SK-N-SH (cell line): Measurements from ENCODE around the gene COL4A2. TPM values are rescaled to one million over a fixed set of nuclear protein-coding genes. Genes with fewer than 3 reads are reported as not detected.

Source experiments
- CTCF ChIA-PET: fragments of 300-600, 350-600 bp; formaldehyde crosslinking; extraction: SDS; loops from one replicate; lab custom pipeline; 2021; lab: Yijun Ruan, JAX
- POLR2A ChIA-PET: fragments of 350-600 bp; sonication (Branson Sonifier 250); formaldehyde crosslinking; extraction: SDS; loops from one replicate; lab custom pipeline; 2020; ENCODE audit warnings: antibody characterized with exemption, inconsistent platforms; lab: Yijun Ruan, JAX
- DNase-seq: peaks from one replicate; pipeline ENCODE4 v3.0.0; 2012
- H2AFZ ChIP-seq: fragments of 200-600 bp; sonication (generic); 2 replicates; pipeline ENCODE4 v1.8.1; 2016; ENCODE audit warnings: antibody characterized with exemption, mild to moderate bottlenecking, low read depth
- H3F3A ChIP-seq: fragments of 200-600 bp; sonication (generic); replicated peaks from 2 replicates; pipeline ENCODE3; 2016; ENCODE audit warnings: antibody characterized with exemption, mild to moderate bottlenecking; ENCODE audit not compliant: insufficient read depth
- H3K27ac ChIP-seq, 2 experiments: fragments of 200-500 bp in 1 of 2; fragments of 200-600 bp in 1 of 2; sonication (Bioruptor generic) in 1 of 2; sonication (generic), shearing (Covaris generic) in 1 of 2; 2 replicates each; pipeline versions ENCODE4 v1.5.1 to v1.6.1; 2014 to 2016; ENCODE audit warnings: low read depth in 2 of 2, inconsistent platforms in 1 of 2, low read length in 1 of 2, mild to moderate bottlenecking in 1 of 2, mixed read lengths in 1 of 2
- H3K27me3 ChIP-seq: fragments of 200-600 bp; sonication (generic), shearing (Covaris generic); 2 replicates; pipeline ENCODE4 v1.6.1; 2016; ENCODE audit warnings: mixed run types; ENCODE audit not compliant: insufficient read depth
- H3K36me3 ChIP-seq, 2 experiments: fragments of 200-500 bp in 1 of 2; fragments of 200-600 bp in 1 of 2; sonication (Bioruptor generic) in 1 of 2; sonication (generic) in 1 of 2; replicated peaks in 1 of 2; 2 replicates each; pipeline versions ENCODE3 to v1.5.1; 2014 to 2016; ENCODE audit warnings: low read length in 1 of 2, mild to moderate bottlenecking in 1 of 2; ENCODE audit not compliant: insufficient read depth in 2 of 2, control insufficient read depth in 1 of 2
- H3K4me1 ChIP-seq, 2 experiments: fragments of 200-500 bp in 1 of 2; fragments of 200-600 bp in 1 of 2; sonication (Bioruptor generic) in 1 of 2; sonication (generic), shearing (Covaris generic) in 1 of 2; 2 replicates each; pipeline versions ENCODE4 v1.5.1 to v1.6.1; 2014 to 2016; ENCODE audit warnings: low read depth in 1 of 2, low read length in 1 of 2, mixed run types in 1 of 2; ENCODE audit not compliant: insufficient read depth in 2 of 2, control insufficient read depth in 1 of 2
- H3K4me2 ChIP-seq: fragments of 200-600 bp; sonication (generic), shearing (Covaris generic); 2 replicates; pipeline ENCODE4 v1.6.1; 2017; ENCODE audit warnings: mixed run types
- H3K4me3 ChIP-seq, 2 experiments: fragments of 200-500 bp in 1 of 2; fragments of 200-600 bp in 1 of 2; sonication (Bioruptor generic) in 1 of 2; sonication (generic), shearing (Covaris generic) in 1 of 2; 2 replicates each; pipeline versions ENCODE4 v1.5.1 to v1.8.1; 2014 to 2016; ENCODE audit warnings: low read depth in 2 of 2, inconsistent platforms in 1 of 2, low read length in 1 of 2, mild to moderate bottlenecking in 1 of 2, mixed read lengths in 1 of 2, moderate library complexity in 1 of 2
- H3K79me2 ChIP-seq: fragments of 200-600 bp; sonication (generic); 2 replicates; pipeline ENCODE4 v1.8.1; 2017; ENCODE audit warnings: mild to moderate bottlenecking; ENCODE audit not compliant: insufficient read depth
- H3K9ac ChIP-seq: fragments of 200-600 bp; sonication (generic); 2 replicates; pipeline ENCODE4 v1.6.1; 2017; ENCODE audit warnings: mixed run types
- H3K9me2 ChIP-seq: fragments of 200-600 bp; sonication (generic); 2 replicates; pipeline ENCODE4 v1.6.1; 2017; ENCODE audit warnings: mixed run types
- H3K9me3 ChIP-seq: fragments of 200-600 bp; sonication (generic); 2 replicates; pipeline ENCODE4 v1.6.1; 2017; ENCODE audit warnings: mixed run types, mild to moderate bottlenecking, moderate library complexity
- H4K20me1 ChIP-seq: fragments of 200-600 bp; sonication (generic); 2 replicates; pipeline ENCODE4 v1.6.1; 2017; ENCODE audit warnings: mild to moderate bottlenecking, mixed run types; ENCODE audit not compliant: insufficient read depth
- EZH2phosphoT487 ChIP-seq: fragments of 200-600 bp; sonication (generic); IDR thresholded peaks from 2 replicates; pipeline ENCODE4 v1.6.1; 2017; ENCODE audit warnings: low read depth, mixed run types, mild to moderate bottlenecking, antibody characterized with exemption, moderate library complexity, borderline replicate concordance
- FOSL2 ChIP-seq: IDR thresholded peaks from 2 replicates; pipeline ENCODE4 v1.4.0; 2012; ENCODE audit warnings: low read depth, mild to moderate bottlenecking, moderate library complexity, borderline replicate concordance
- GABPA ChIP-seq: IDR thresholded peaks from 2 replicates; pipeline ENCODE4 v1.4.0; 2012; ENCODE audit warnings: low read depth, mild to moderate bottlenecking
- JUND ChIP-seq: IDR thresholded peaks from 2 replicates; pipeline ENCODE4 v1.4.0; 2012
- MEF2A ChIP-seq: IDR thresholded peaks from 2 replicates; pipeline ENCODE4 v1.4.0; 2012; ENCODE audit warnings: low read depth, borderline replicate concordance
- MXI1 ChIP-seq: IDR thresholded peaks from 2 replicates; pipeline ENCODE4 v1.6.1; 2012; ENCODE audit warnings: mild to moderate bottlenecking, low read depth, low read length, improper control_type of control experiment
- TCF12 ChIP-seq: IDR thresholded peaks from 2 replicates; pipeline ENCODE4 v1.4.0; 2012
- TEAD4 ChIP-seq: IDR thresholded peaks from 2 replicates; pipeline ENCODE4 v1.4.0; 2012; ENCODE audit warnings: mild to moderate bottlenecking, borderline replicate concordance; ENCODE audit not compliant: insufficient read depth
- ZBTB33 ChIP-seq: IDR thresholded peaks from 2 replicates; pipeline ENCODE4 v1.4.0; 2012; ENCODE audit warnings: low read depth, borderline replicate concordance
- WGBS: methylation state at CpG from one replicate; pipeline ENCODE4 v1.1.6; 2017; ENCODE audit warnings: low lambda C conversion rate; 5-methylcytosine and 5-hydroxymethylcytosine counted together
- polyA plus RNA-seq, 3 experiments: library from polyadenylated mRNA; depleted of rRNA; stranded (reverse); fragments of >200 nt; gene quantifications; 2 replicates each; pipeline ENCODE4 v1.2.3, GENCODE V29; 2012
- TF ChIP-seq, protein P1 (sequence below): IDR thresholded peaks from 2 replicates; pipeline ENCODE4 v1.4.0; 2012; ENCODE audit warnings: low read depth, borderline replicate concordance

COL4A2 gene
- polyA plus RNA-seq, 1 of the 3 experiments (the other 2 are of a cell fraction) = 137 TPM

GRCh38 chr13:110364081-110364480 lies 57.0 kb downstream of the COL4A2 start:
- no peak overlapping the region for H3K4me3 ChIP-seq
- WGBS = 96% methylated on average over 5 of the region's 5 CpGs
- H3F3A ChIP-seq = peaks cover 9% of the 10 kb centered on the region
- no peaks in the 10 kb centered on the region for H3K27me3 ChIP-seq
- CTCF ChIA-PET = no interaction called here
- H3K9me3 ChIP-seq = no peaks in the 10 kb centered on the region
- H3K4me2 ChIP-seq = no peak overlapping the region
- H3K9ac ChIP-seq = no peak overlapping the region
- peaks cover 0 to 7% of the 10 kb centered on the region in 2 experiments for H3K36me3 ChIP-seq
- no peak for DNase-seq
- H2AFZ ChIP-seq = no peak overlapping the region
- H3K79me2 ChIP-seq = peaks cover 31% of the 10 kb centered on the region
- H3K27ac ChIP-seq = no peak overlapping the region
- TF ChIP-seq JUND (no peak), EZH2phosphoT487 (no peak), FOSL2 (no peak), MEF2A (no peak), MXI1 (no peak), TCF12 (no peak)
- TF ChIP-seq, protein P1, sequence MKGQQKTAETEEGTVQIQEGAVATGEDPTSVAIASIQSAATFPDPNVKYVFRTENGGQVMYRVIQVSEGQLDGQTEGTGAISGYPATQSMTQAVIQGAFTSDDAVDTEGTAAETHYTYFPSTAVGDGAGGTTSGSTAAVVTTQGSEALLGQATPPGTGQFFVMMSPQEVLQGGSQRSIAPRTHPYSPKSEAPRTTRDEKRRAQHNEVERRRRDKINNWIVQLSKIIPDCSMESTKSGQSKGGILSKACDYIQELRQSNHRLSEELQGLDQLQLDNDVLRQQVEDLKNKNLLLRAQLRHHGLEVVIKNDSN = no peak
- TF ChIP-seq, all 33 proteins: peak for 0
- Histone ChIP-seq H4K20me1 (no peaks in the 10 kb centered on the region), H3K9me2 (no peaks in the 10 kb centered on the region), H3K4me1 (peaks cover 0 to 31% of the 10 kb centered on the region in 2 experiments; a peak in 3 of 4 replicates)
- POLR2A ChIA-PET = interaction anchor here (0.8 kb wide), 1 partner anchor 59 kb away, joined by 3 read pairs; no protein-coding TSS in a partner anchor

GRCh38 chr13:110365876-110366275 lies 58.8 kb downstream of the COL4A2 start:
- H3K4me2 ChIP-seq = no peak overlapping the region
- H3K9me2 ChIP-seq = no peaks in the 10 kb centered on the region
- H4K20me1 ChIP-seq = no peaks in the 10 kb centered on the region
- peaks cover 7 to 27% of the 10 kb centered on the region in 2 experiments; a peak in 3 of 4 replicates for H3K4me1 ChIP-seq
- peaks cover 49% of the 10 kb centered on the region for H3K79me2 ChIP-seq
- no peak overlapping the region for H2AFZ ChIP-seq
- TF ChIP-seq EZH2phosphoT487 (no peak), GABPA (no peak), ZBTB33 (no peak), TEAD4 (no peak)
- TF ChIP-seq, protein P1 = no peak
- 95% methylated on average over 3 of the region's 3 CpGs for WGBS
- H3K36me3 ChIP-seq = peaks cover 0 to 2% of the 10 kb centered on the region in 2 experiments
- no peaks in the 10 kb centered on the region for H3K9me3 ChIP-seq
- no peak overlapping the region for H3K27ac ChIP-seq
- ChIA-PET CTCF (interaction anchor here (1.0 kb wide), 1 partner anchor 79 kb away, joined by 3 read pairs; no protein-coding TSS in a partner anchor), POLR2A (no interaction called here)
- no peak for DNase-seq
- H3K27me3 ChIP-seq = no peaks in the 10 kb centered on the region
- peaks cover 17% of the 10 kb centered on the region for H3F3A ChIP-seq
- no peak overlapping the region for H3K4me3 ChIP-seq
- H3K9ac ChIP-seq = no peak overlapping the region
